ENCODE measurements around the gene HBB. TPM values are rescaled to one million over a fixed set of nuclear protein-coding genes. Genes with fewer than 3 reads are reported as not detected.

Gene HBB
- polyA plus RNA-seq, 2 of the 4 experiments (the other 2 are of a cell fraction), result not detected

DNA sequence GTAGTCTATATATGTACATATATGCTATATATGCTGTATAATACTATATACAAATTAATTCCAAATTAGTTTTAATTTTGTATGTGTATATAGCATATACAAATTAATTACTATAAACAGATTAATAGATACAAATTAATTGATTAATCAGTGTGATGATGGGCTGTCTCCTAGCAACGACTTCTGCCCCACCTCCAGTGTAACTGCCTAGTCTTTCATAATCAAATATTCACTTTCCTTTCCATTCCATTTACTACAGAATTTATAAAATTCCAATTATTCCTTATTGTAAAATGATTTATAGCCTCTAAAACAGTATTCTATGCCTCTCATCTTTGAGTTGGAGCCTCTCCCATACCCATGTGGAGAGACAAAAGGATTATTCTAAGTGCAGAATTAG is 6.4 kb upstream of the HBB start (continued):
- no peak for TF ChIP-seq RARB (CRISPR knock-in tag; IDR thresholded peaks at IDR 0.05)
- TF ChIP-seq, protein P1, sequence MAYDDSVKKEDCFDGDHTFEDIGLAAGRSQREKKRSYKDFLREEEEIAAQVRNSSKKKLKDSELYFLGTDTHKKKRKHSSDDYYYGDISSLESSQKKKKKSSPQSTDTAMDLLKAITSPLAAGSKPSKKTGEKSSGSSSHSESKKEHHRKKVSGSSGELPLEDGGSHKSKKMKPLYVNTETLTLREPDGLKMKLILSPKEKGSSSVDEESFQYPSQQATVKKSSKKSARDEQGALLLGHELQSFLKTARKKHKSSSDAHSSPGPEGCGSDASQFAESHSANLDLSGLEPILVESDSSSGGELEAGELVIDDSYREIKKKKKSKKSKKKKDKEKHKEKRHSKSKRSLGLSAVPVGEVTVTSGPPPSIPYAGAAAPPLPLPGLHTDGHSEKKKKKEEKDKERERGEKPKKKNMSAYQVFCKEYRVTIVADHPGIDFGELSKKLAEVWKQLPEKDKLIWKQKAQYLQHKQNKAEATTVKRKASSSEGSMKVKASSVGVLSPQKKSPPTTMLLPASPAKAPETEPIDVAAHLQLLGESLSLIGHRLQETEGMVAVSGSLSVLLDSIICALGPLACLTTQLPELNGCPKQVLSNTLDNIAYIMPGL (CRISPR knock-in tag; IDR thresholded peaks at IDR 0.05; ENCODE audit: borderline replicate concordance), result no peak
- TF ChIP-seq CHD2 (IDR thresholded peaks at IDR 0.05; ENCODE audit: low read length, partially characterized antibody), result no peak
- TF ChIP-seq, protein P2, sequence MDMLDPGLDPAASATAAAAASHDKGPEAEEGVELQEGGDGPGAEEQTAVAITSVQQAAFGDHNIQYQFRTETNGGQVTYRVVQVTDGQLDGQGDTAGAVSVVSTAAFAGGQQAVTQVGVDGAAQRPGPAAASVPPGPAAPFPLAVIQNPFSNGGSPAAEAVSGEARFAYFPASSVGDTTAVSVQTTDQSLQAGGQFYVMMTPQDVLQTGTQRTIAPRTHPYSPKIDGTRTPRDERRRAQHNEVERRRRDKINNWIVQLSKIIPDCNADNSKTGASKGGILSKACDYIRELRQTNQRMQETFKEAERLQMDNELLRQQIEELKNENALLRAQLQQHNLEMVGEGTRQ (IDR thresholded peaks at IDR 0.05), result no peak

DNA sequence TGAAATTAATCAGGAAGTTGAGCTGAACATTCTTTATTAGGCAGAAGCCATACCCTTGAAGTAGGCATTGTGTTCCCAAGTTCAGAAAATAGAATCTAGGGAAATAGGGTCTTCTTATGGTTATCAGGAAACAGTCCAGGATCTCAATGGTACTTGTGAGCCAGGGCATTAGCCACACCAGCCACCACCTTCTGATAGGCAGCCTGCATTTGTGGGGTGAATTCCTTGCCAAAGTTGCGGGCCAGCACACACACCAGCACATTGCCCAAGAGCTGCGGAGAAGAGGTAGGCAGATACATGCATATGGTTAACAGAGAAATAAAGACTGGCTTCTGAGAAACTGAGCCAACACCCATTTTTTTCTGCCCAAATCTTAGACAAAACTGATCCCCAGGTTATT is 6.0 kb upstream of the HBB start:
- Histone ChIP-seq H3K4me1 (no peaks in the 10 kb centered on the region), H3K4me3 (no peak overlapping the region), H3K9me3 (no peaks in the 10 kb centered on the region), H3K27ac (no peak overlapping the region), H3K4me2 (no peak overlapping the region)
- DNase-seq (ENCODE audit: low read depth in 1 of 2, low spot score in 1 of 2), result no peak
- ChIA-PET CTCF (interaction anchor here (0.6 to 1.0 kb wide), 2 partner anchors 9 to 22 kb away, joined by 3 read pairs; no protein-coding TSS in a partner anchor), POLR2A (no interaction called here)
- FAIRE-seq, result no peak
- no peak for ATAC-seq
- WGBS (ENCODE audit: missing lambda C conversion rate), result 88% methylated on average over 2 of the region's 2 CpGs
- no peak for TF ChIP-seq ZFP36 (IDR thresholded peaks at IDR 0.05; ENCODE audit: borderline replicate concordance, partially characterized antibody)
- TF ChIP-seq ZNF302 (CRISPR knock-in tag; IDR thresholded peaks at IDR 0.05), result no peak
- TF ChIP-seq RARB (CRISPR knock-in tag; IDR thresholded peaks at IDR 0.05), result no peak
- TF ChIP-seq JUNB (IDR thresholded peaks at IDR 0.05), result no peak
- TF ChIP-seq FOSB (CRISPR knock-in tag; IDR thresholded peaks at IDR 0.05), result no peak
- TF ChIP-seq NR3C1 (IDR thresholded peaks at IDR 0.05), result no peak
- TF ChIP-seq NPAS2 (CRISPR knock-in tag; IDR thresholded peaks at IDR 0.05; ENCODE audit: borderline replicate concordance), result no peak
- no peak for TF ChIP-seq SMC3 (IDR thresholded peaks at IDR 0.05)
- no peak for TF ChIP-seq RCOR1 (IDR thresholded peaks at IDR 0.05; ENCODE audit: low read depth, low read length)
- no peak for TF ChIP-seq RAD21 (conservative IDR thresholded peaks at IDR 0.05 in 1 of 2, IDR thresholded peaks at IDR 0.05 in 1 of 2)
- TF ChIP-seq POLR2A (IDR thresholded peaks at IDR 0.05; ENCODE audit: low read length), result no peak
- TF ChIP-seq HOXB5 (CRISPR knock-in tag; IDR thresholded peaks at IDR 0.05), result no peak
- TF ChIP-seq, protein P3, sequence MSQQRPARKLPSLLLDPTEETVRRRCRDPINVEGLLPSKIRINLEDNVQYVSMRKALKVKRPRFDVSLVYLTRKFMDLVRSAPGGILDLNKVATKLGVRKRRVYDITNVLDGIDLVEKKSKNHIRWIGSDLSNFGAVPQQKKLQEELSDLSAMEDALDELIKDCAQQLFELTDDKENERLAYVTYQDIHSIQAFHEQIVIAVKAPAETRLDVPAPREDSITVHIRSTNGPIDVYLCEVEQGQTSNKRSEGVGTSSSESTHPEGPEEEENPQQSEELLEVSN (IDR thresholded peaks at IDR 0.05; ENCODE audit: borderline replicate concordance, low read depth), result no peak
- no peak for TF ChIP-seq ZC3H11A (IDR thresholded peaks at IDR 0.05)
- TF ChIP-seq EHMT2 (IDR thresholded peaks at IDR 0.05; ENCODE audit: low read depth), result no peak
- no peak for TF ChIP-seq HDAC2 (IDR thresholded peaks at IDR 0.05)
- TF ChIP-seq, protein P4, sequence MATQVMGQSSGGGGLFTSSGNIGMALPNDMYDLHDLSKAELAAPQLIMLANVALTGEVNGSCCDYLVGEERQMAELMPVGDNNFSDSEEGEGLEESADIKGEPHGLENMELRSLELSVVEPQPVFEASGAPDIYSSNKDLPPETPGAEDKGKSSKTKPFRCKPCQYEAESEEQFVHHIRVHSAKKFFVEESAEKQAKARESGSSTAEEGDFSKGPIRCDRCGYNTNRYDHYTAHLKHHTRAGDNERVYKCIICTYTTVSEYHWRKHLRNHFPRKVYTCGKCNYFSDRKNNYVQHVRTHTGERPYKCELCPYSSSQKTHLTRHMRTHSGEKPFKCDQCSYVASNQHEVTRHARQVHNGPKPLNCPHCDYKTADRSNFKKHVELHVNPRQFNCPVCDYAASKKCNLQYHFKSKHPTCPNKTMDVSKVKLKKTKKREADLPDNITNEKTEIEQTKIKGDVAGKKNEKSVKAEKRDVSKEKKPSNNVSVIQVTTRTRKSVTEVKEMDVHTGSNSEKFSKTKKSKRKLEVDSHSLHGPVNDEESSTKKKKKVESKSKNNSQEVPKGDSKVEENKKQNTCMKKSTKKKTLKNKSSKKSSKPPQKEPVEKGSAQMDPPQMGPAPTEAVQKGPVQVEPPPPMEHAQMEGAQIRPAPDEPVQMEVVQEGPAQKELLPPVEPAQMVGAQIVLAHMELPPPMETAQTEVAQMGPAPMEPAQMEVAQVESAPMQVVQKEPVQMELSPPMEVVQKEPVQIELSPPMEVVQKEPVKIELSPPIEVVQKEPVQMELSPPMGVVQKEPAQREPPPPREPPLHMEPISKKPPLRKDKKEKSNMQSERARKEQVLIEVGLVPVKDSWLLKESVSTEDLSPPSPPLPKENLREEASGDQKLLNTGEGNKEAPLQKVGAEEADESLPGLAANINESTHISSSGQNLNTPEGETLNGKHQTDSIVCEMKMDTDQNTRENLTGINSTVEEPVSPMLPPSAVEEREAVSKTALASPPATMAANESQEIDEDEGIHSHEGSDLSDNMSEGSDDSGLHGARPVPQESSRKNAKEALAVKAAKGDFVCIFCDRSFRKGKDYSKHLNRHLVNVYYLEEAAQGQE (IDR thresholded peaks at IDR 0.05), result no peak
- no peak for TF ChIP-seq RFX5 (IDR thresholded peaks at IDR 0.05)

All from A549 (cell line).